ENCODE results near the gene NENF. TPM values are rescaled to one million over a fixed set of nuclear protein-coding genes. Genes with fewer than 3 reads are reported as not detected.

Gene NENF
- polyA plus RNA-seq, 1 of the 3 experiments (the other 2 are of a cell fraction): 78.7 TPM

DNA sequence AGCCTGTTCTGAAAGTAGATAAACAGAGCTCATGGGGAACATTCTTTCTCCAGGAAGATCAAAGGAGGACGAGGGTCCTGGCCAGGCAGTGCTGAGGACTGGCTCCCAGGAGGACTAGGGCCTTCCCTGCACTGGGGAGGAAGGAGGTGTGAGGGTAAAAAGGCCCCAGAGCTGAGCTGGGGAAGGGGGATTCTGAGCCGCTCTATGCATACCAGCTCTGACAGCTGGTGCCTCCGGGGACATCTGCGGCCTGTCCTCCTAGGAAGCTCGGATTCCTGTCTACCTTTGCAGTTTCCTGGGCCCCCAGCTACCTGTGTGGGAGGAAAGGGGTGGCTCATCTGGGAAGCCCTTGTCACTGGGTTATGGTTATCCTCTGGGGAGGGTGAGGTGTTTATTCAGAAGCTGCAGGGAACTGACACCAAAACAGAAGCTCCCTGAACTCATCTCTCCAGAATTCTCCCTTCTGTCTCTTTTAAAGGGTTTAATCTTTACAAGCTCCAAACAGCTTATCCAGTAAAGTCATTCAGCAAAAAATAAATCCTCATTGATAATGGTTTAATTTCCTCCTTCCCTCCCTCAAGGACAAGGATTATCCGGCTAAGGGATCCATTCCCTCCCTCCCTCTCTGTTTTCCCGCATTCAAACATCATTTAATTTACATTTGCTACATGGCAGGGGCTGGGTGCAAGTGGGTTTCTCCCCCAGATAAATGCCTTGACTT is 31.0 kb downstream of the NENF start:
- Histone ChIP-seq H3K27me3 (ENCODE audit: insufficient read depth) (no peaks in the 10 kb centered on the region), H4K20me1 (ENCODE audit: insufficient read depth) (no peaks in the 10 kb centered on the region), H3K4me3 (ENCODE audit: low read depth in 2 of 2, low read length in 1 of 2) (no peak overlapping the region), H3K9ac (no peak overlapping the region), H3F3A (replicated peaks; ENCODE audit: insufficient read depth) (no peaks in the 10 kb centered on the region), H3K4me2 (no peak overlapping the region), H3K36me3 (replicated peaks in 1 of 2; ENCODE audit: control insufficient read depth in 1 of 2, insufficient read depth in 2 of 2, low read length in 1 of 2) (no peaks in the 10 kb centered on the region), H3K79me2 (ENCODE audit: insufficient read depth) (no peaks in the 10 kb centered on the region), H3K4me1 (ENCODE audit: control insufficient read depth in 1 of 2, insufficient read depth in 2 of 2, low read depth in 1 of 2, low read length in 1 of 2) (no peaks in the 10 kb centered on the region), H3K27ac (ENCODE audit: low read depth in 2 of 2, low read length in 1 of 2) (no peak overlapping the region), H2AFZ (ENCODE audit: low read depth) (no peak overlapping the region), H3K9me2 (no peaks in the 10 kb centered on the region), H3K9me3 (no peaks in the 10 kb centered on the region)
- ChIA-PET CTCF (interaction anchor here (0.6 to 7.7 kb wide), 9 partner anchors 9 to 429 kb away, joined by 3 to 72 read pairs (median 5); no protein-coding TSS in a partner anchor), POLR2A (interaction anchor here (0.6 kb wide), 2 partner anchors 11 to 333 kb away, joined by 3 read pairs; no protein-coding TSS in a partner anchor)
- TF ChIP-seq EZH2phosphoT487 (IDR thresholded peaks at IDR 0.05; ENCODE audit: borderline replicate concordance, low read depth) (no peak), TAF1 (IDR thresholded peaks at IDR 0.05; ENCODE audit: borderline replicate concordance, low read depth, low read length) (no peak), MXI1 (IDR thresholded peaks at IDR 0.05; ENCODE audit: low read depth, low read length) (no peak), FOXM1 (IDR thresholded peaks at IDR 0.05; ENCODE audit: low read depth) (no peak), GATA2 (CRISPR knock-in tag; IDR thresholded peaks at IDR 0.05) (no peak), TCF12 (IDR thresholded peaks at IDR 0.05) (no peak), TEAD4 (IDR thresholded peaks at IDR 0.05; ENCODE audit: borderline replicate concordance, insufficient read depth) (no peak), MEF2A (IDR thresholded peaks at IDR 0.05; ENCODE audit: borderline replicate concordance, low read depth) (no peak), NFIC (IDR thresholded peaks at IDR 0.05; ENCODE audit: borderline replicate concordance) (no peak)
- TF ChIP-seq, protein P1, sequence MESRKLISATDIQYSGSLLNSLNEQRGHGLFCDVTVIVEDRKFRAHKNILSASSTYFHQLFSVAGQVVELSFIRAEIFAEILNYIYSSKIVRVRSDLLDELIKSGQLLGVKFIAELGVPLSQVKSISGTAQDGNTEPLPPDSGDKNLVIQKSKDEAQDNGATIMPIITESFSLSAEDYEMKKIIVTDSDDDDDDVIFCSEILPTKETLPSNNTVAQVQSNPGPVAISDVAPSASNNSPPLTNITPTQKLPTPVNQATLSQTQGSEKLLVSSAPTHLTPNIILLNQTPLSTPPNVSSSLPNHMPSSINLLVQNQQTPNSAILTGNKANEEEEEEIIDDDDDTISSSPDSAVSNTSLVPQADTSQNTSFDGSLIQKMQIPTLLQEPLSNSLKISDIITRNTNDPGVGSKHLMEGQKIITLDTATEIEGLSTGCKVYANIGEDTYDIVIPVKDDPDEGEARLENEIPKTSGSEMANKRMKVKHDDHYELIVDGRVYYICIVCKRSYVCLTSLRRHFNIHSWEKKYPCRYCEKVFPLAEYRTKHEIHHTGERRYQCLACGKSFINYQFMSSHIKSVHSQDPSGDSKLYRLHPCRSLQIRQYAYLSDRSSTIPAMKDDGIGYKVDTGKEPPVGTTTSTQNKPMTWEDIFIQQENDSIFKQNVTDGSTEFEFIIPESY (IDR thresholded peaks at IDR 0.05; ENCODE audit: borderline replicate concordance, low read depth): no peak
- TF ChIP-seq, protein P2, sequence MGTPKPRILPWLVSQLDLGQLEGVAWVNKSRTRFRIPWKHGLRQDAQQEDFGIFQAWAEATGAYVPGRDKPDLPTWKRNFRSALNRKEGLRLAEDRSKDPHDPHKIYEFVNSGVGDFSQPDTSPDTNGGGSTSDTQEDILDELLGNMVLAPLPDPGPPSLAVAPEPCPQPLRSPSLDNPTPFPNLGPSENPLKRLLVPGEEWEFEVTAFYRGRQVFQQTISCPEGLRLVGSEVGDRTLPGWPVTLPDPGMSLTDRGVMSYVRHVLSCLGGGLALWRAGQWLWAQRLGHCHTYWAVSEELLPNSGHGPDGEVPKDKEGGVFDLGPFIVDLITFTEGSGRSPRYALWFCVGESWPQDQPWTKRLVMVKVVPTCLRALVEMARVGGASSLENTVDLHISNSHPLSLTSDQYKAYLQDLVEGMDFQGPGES (IDR thresholded peaks at IDR 0.05; ENCODE audit: low read depth, low read length): no peak
- TF ChIP-seq, protein P3, sequence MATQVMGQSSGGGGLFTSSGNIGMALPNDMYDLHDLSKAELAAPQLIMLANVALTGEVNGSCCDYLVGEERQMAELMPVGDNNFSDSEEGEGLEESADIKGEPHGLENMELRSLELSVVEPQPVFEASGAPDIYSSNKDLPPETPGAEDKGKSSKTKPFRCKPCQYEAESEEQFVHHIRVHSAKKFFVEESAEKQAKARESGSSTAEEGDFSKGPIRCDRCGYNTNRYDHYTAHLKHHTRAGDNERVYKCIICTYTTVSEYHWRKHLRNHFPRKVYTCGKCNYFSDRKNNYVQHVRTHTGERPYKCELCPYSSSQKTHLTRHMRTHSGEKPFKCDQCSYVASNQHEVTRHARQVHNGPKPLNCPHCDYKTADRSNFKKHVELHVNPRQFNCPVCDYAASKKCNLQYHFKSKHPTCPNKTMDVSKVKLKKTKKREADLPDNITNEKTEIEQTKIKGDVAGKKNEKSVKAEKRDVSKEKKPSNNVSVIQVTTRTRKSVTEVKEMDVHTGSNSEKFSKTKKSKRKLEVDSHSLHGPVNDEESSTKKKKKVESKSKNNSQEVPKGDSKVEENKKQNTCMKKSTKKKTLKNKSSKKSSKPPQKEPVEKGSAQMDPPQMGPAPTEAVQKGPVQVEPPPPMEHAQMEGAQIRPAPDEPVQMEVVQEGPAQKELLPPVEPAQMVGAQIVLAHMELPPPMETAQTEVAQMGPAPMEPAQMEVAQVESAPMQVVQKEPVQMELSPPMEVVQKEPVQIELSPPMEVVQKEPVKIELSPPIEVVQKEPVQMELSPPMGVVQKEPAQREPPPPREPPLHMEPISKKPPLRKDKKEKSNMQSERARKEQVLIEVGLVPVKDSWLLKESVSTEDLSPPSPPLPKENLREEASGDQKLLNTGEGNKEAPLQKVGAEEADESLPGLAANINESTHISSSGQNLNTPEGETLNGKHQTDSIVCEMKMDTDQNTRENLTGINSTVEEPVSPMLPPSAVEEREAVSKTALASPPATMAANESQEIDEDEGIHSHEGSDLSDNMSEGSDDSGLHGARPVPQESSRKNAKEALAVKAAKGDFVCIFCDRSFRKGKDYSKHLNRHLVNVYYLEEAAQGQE (IDR thresholded peaks at IDR 0.05; ENCODE audit: low read depth, low read length): no peak
- TF ChIP-seq, protein P4, sequence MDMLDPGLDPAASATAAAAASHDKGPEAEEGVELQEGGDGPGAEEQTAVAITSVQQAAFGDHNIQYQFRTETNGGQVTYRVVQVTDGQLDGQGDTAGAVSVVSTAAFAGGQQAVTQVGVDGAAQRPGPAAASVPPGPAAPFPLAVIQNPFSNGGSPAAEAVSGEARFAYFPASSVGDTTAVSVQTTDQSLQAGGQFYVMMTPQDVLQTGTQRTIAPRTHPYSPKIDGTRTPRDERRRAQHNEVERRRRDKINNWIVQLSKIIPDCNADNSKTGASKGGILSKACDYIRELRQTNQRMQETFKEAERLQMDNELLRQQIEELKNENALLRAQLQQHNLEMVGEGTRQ (IDR thresholded peaks at IDR 0.05; ENCODE audit: borderline replicate concordance, low read depth, low read length): no peak
- no peak for DNase-seq
- 67% methylated on average over 4 of the region's 7 CpGs for WGBS (ENCODE audit: low lambda C conversion rate)

Data from SK-N-SH (cell line).